Measurements from ENCODE around the gene MAGED4. TPM values are rescaled to one million over a fixed set of nuclear protein-coding genes. Genes with fewer than 3 reads are reported as not detected.

MAGED4 gene
- 9.8 and 22.5 TPM in 2 replicates for total RNA-seq (ENCODE audit: low replicate concordance)

GRCh38 chrX:52184440-52185077 is at the start of gene MAGED4:
TSS of gene MAGED4 (plus strand) at chrX:52184888. CDS start at chrX:52185923, 1,035 bp downstream.

Other genes with a start within 250 kb of the MAGED4 start
- 31.1 and 33.7 TPM in 2 replicates for gene MAGED4B, start 115.7 kb upstream of the MAGED4 start, total RNA-seq (ENCODE audit: low replicate concordance)
- gene XAGE2, start 184.1 kb downstream of the MAGED4 start, total RNA-seq (ENCODE audit: low replicate concordance), result not detected in 2 replicates

Measured in smooth muscle cell of the coronary artery (primary cell).